Suprapubic skin (tissue), 3 donors: ENCODE measurements around the gene INTS6L.
"Not testable (repeated sequence)": the region's sequence is repeated elsewhere in the genome, so short reads cannot be mapped to it uniquely, and the experiment has no call there.

Experiments used
- EP300 ChIP-seq: sonication (generic); formaldehyde crosslinking; IDR thresholded peaks from one replicate; pipeline ENCODE4 v1.6.1; 2017; ENCODE audit warnings: antibody characterized with exemption
- TF ChIP-seq, protein P1 (sequence below), 2 donors: fragments of 200-600 bp in 1 of 2; fragments of 450-650 bp in 1 of 2; sonication (generic) in 1 of 2; IDR thresholded peaks; one replicate each; pipeline ENCODE4 v1.5.1; 2016 to 2019; ENCODE audit warnings: antibody characterized with exemption in 2 of 2, mild to moderate bottlenecking in 1 of 2, moderate library complexity in 1 of 2

DNA sequence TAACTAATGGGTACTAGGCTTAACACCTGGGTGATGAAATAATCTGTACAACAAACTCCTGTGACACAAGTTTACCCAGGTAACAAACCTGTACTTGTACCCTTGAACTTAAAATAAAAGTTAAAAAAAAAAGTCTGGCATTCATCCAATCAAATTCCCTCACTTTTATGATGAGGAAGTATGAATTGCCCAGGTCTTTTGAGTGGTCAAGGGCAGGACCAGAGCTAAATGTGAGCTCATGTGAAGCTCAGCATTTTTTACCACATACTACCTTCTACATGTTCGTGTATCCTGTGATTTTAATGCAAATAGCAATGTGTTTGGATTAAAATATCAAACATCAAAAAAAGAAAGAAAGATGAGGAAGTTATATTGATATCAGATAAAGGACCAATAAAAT is 74.0 kb downstream of the INTS6L start:
- TF ChIP-seq, protein P1, sequence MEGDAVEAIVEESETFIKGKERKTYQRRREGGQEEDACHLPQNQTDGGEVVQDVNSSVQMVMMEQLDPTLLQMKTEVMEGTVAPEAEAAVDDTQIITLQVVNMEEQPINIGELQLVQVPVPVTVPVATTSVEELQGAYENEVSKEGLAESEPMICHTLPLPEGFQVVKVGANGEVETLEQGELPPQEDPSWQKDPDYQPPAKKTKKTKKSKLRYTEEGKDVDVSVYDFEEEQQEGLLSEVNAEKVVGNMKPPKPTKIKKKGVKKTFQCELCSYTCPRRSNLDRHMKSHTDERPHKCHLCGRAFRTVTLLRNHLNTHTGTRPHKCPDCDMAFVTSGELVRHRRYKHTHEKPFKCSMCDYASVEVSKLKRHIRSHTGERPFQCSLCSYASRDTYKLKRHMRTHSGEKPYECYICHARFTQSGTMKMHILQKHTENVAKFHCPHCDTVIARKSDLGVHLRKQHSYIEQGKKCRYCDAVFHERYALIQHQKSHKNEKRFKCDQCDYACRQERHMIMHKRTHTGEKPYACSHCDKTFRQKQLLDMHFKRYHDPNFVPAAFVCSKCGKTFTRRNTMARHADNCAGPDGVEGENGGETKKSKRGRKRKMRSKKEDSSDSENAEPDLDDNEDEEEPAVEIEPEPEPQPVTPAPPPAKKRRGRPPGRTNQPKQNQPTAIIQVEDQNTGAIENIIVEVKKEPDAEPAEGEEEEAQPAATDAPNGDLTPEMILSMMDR (IDR thresholded peaks at IDR 0.05), result not testable (repeated sequence)
- TF ChIP-seq EP300, result not testable (repeated sequence)
